ENCODE data around the gene HS6ST2.

Gene HS6ST2

GRCh38 chrX:132609362-132609848 is 349.0 kb downstream of the HS6ST2 start:
- no peak for FAIRE-seq

GRCh38 chrX:132603700-132604286 is 354.6 kb downstream of the HS6ST2 start:
- no peak for FAIRE-seq

DNA sequence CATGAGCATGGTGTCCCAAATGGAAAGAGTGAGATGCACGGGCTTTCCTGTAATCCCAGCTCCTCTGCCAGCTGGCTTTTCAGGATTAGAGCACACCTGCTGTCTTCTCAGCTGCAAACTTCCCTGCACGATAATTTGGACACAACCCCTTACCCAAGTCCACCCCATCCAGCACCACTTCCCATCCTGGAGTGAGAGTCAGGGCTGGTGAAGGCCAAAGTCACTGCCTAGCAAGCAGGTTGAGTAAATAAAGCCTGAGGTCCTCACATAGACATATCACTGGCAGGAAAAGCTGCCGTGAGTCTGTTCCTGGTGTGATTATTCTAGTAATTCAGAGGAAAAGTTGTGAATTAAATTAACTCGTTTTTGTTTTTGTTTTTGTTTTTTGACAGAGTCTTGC is 355.7 kb downstream of the HS6ST2 start:
- no peak for FAIRE-seq

GRCh38 chrX:132594999-132595398 is 363.4 kb downstream of the HS6ST2 start:
- FAIRE-seq, result no peak

GRCh38 chrX:132594129-132594528 is 364.3 kb downstream of the HS6ST2 start:
- FAIRE-seq, result no peak

- no peak for FAIRE-seq
Observed at GRCh38 chrX:132592880-132593279, 365.5 kb downstream of the HS6ST2 start.

DNA sequence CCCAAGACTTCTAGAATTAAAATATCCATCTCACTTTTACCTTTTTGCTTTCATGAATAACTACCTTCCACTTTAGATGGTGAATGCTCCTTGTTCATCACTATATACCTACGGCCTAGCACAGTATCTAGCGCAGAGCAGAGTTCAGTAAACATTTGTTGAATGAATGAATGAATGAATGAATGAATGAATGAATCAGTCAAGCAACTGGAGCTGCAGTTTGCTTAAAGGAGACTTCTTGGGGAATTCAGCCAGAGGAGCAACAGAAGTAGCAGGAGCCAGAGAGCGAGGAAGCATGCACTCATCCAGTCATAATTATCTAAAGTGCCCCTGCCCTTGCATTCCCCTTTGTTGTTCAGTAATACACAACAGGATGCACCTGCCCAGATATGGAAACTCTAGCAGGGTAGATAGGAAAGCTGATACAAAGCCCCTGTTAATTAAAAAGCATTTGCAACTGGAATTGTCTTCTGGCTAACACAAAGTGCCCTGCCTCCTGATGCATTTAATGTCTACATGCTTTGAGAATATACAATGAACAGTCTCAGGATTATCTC is 366.6 kb downstream of the HS6ST2 start:
- FAIRE-seq, result no peak

GRCh38 chrX:132590350-132591026 is 367.9 kb downstream of the HS6ST2 start:
- no peak for FAIRE-seq

- no peak for FAIRE-seq
Observed at GRCh38 chrX:132584936-132585335, 373.5 kb downstream of the HS6ST2 start.

DNA sequence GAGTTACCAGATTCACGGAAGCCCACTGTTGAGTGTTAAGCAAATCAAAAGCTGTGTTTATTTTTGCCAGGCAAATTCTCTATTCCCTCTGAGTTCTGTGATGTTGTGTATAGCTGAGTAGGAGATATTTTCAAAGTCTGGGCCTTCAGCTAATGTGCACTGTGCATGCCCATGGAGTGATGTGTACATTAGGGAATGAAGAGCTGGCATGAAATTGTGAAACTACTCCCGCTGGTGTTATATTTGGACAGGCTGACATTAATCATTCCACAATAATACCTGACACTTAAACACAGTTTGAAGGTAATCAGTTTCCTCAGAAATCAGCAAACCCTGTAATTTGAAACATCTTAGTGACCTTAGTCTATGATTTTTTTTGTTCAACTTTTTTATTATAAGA is 381.5 kb downstream of the HS6ST2 start:
- no peak for FAIRE-seq
